ENCODE measurements around the gene CAMSAP1.

GRCh38 chr9:135801070-135801469, 106.3 kb downstream of the CAMSAP1 start:
- TF ChIP-seq, protein P1, sequence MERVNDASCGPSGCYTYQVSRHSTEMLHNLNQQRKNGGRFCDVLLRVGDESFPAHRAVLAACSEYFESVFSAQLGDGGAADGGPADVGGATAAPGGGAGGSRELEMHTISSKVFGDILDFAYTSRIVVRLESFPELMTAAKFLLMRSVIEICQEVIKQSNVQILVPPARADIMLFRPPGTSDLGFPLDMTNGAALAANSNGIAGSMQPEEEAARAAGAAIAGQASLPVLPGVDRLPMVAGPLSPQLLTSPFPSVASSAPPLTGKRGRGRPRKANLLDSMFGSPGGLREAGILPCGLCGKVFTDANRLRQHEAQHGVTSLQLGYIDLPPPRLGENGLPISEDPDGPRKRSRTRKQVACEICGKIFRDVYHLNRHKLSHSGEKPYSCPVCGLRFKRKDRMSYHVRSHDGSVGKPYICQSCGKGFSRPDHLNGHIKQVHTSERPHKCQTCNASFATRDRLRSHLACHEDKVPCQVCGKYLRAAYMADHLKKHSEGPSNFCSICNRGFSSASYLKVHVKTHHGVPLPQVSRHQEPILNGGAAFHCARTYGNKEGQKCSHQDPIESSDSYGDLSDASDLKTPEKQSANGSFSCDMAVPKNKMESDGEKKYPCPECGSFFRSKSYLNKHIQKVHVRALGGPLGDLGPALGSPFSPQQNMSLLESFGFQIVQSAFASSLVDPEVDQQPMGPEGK (CRISPR knock-in tag; IDR thresholded peaks at IDR 0.05; ENCODE audit: borderline replicate concordance), result no peak
- no peak for TF ChIP-seq CBFB (CRISPR knock-in tag; IDR thresholded peaks at IDR 0.05)
- no peak for TF ChIP-seq MEF2A (IDR thresholded peaks at IDR 0.05; ENCODE audit: control insufficient read depth, low read depth, low read length)
- TF ChIP-seq, protein P2, sequence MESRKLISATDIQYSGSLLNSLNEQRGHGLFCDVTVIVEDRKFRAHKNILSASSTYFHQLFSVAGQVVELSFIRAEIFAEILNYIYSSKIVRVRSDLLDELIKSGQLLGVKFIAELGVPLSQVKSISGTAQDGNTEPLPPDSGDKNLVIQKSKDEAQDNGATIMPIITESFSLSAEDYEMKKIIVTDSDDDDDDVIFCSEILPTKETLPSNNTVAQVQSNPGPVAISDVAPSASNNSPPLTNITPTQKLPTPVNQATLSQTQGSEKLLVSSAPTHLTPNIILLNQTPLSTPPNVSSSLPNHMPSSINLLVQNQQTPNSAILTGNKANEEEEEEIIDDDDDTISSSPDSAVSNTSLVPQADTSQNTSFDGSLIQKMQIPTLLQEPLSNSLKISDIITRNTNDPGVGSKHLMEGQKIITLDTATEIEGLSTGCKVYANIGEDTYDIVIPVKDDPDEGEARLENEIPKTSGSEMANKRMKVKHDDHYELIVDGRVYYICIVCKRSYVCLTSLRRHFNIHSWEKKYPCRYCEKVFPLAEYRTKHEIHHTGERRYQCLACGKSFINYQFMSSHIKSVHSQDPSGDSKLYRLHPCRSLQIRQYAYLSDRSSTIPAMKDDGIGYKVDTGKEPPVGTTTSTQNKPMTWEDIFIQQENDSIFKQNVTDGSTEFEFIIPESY (CRISPR knock-in tag; IDR thresholded peaks at IDR 0.05), result no peak
- no peak for TF ChIP-seq JUN (IDR thresholded peaks at IDR 0.05; ENCODE audit: borderline replicate concordance, low read depth, low read length)
- TF ChIP-seq JUN (CRISPR knock-in tag; IDR thresholded peaks at IDR 0.05; ENCODE audit: borderline replicate concordance), result no peak
- TF ChIP-seq CTCF (IDR thresholded peaks at IDR 0.05 in 2 of 3, conservative IDR thresholded peaks at IDR 0.05 in 1 of 3; ENCODE audit: insufficient read depth in 2 of 3, low read depth in 1 of 3, low read length in 3 of 3), result no peak
- TF ChIP-seq, protein P3, sequence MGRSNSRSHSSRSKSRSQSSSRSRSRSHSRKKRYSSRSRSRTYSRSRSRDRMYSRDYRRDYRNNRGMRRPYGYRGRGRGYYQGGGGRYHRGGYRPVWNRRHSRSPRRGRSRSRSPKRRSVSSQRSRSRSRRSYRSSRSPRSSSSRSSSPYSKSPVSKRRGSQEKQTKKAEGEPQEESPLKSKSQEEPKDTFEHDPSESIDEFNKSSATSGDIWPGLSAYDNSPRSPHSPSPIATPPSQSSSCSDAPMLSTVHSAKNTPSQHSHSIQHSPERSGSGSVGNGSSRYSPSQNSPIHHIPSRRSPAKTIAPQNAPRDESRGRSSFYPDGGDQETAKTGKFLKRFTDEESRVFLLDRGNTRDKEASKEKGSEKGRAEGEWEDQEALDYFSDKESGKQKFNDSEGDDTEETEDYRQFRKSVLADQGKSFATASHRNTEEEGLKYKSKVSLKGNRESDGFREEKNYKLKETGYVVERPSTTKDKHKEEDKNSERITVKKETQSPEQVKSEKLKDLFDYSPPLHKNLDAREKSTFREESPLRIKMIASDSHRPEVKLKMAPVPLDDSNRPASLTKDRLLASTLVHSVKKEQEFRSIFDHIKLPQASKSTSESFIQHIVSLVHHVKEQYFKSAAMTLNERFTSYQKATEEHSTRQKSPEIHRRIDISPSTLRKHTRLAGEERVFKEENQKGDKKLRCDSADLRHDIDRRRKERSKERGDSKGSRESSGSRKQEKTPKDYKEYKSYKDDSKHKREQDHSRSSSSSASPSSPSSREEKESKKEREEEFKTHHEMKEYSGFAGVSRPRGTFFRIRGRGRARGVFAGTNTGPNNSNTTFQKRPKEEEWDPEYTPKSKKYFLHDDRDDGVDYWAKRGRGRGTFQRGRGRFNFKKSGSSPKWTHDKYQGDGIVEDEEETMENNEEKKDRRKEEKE (IDR thresholded peaks at IDR 0.05; ENCODE audit: borderline replicate concordance in 1 of 2, control insufficient read depth in 1 of 2, low read depth in 2 of 2, low read length in 1 of 2), result no peak
- TF ChIP-seq SMARCB1 (IDR thresholded peaks at IDR 0.05; ENCODE audit: insufficient read length, low read depth), result no peak
- no peak for TF ChIP-seq ZNF780A (CRISPR knock-in tag; IDR thresholded peaks at IDR 0.05)
- no peak for TF ChIP-seq GABPA (tag; conservative IDR thresholded peaks at IDR 0.05; ENCODE audit: low read depth)
- TF ChIP-seq SMARCA4 (IDR thresholded peaks at IDR 0.05), result no peak
- no peak for TF ChIP-seq MAFK (IDR thresholded peaks at IDR 0.05; ENCODE audit: low read length)
- no peak for TF ChIP-seq KLF16 (IDR thresholded peaks at IDR 0.05)
